Right lobe of liver (tissue), 6 donors: ENCODE results near the gene PAPOLB. TPM values are rescaled to one million over a fixed set of nuclear protein-coding genes. Genes with fewer than 3 reads are reported as not detected.

Experiments used
- ATAC-seq, 4 donors: fragments of 200-7000 bp; cut with Tn5 transposase; one replicate each; pipeline ENCODE4 v1.9.1; 2020; ENCODE audit warnings: mild to moderate bottlenecking in 4 of 4, moderate library complexity in 4 of 4
- DNase-seq, 3 donors: peaks; one replicate each; pipeline ENCODE4 v3.0.0-alpha.2; 2020
- H3K27ac ChIP-seq, 3 donors: fragments of 200-600 bp; one replicate each; pipeline ENCODE4 v1.8.0; 2022
- H3K27me3 ChIP-seq, 2 donors: fragments of 200-600 bp; one replicate each; pipeline ENCODE4 v1.8.0; 2022
- H3K36me3 ChIP-seq, 4 donors: fragments of 200-600 bp; sonication (generic) in 1 of 4; one replicate each; pipeline versions ENCODE4 v1.5.1 to v1.8.0; 2017 to 2022; ENCODE audit warnings: control low read depth in 1 of 4
- H3K4me1 ChIP-seq, 4 donors: fragments of 200-600 bp; sonication (generic) in 1 of 4; one replicate each; pipeline versions ENCODE4 v1.5.1 to v1.8.0; 2017 to 2022; ENCODE audit warnings: control low read depth in 1 of 4
- H3K4me3 ChIP-seq, 3 donors: fragments of 200-600 bp; one replicate each; pipeline ENCODE4 v1.8.0; 2022
- H3K9me3 ChIP-seq, 4 donors: fragments of 200-600 bp; sonication (generic) in 1 of 4; one replicate each; pipeline versions ENCODE4 v1.5.1 to v1.8.0; 2017 to 2022; ENCODE audit warnings: control low read depth in 1 of 4
- POLR2A ChIP-seq: fragments of 450-650 bp; IDR thresholded peaks from one replicate; pipeline ENCODE4 v1.6.1; 2017; ENCODE audit warnings: antibody characterized with exemption, mild to moderate bottlenecking
- WGBS: methylation state at CpG from one replicate; pipeline ENCODE4 v1.1.6; 2018; ENCODE audit warnings: low coverage, low lambda C conversion rate; ENCODE audit not compliant: insufficient coverage; ENCODE audit errors: missing lambda C conversion rate; 5-methylcytosine and 5-hydroxymethylcytosine counted together
- intact Hi-C, 2 donors: fragments of 100-400 bp; cut with DNase I; formaldehyde crosslinking; loops; one replicate each; pipeline versions ENCODE4 v1.11.2 to v1.14.1; 2022
- total RNA-seq, 6 experiments: library from RNA; depleted of rRNA in 2 of 6; stranded (reverse); fragments of >200 nt in 2 of 6; fragmentation: NEBNext Ultra II Directional in 3 of 6; extraction: Animal tissue kit (Norgen Biotek cat#: 25700) in 3 of 6; gene quantifications; one replicate each; pipeline versions ENCODE4 v1.1.0 to v1.2.4, GENCODE V29; 2016 to 2023
- TF ChIP-seq, protein P1 (sequence below), 4 donors: fragments of 200-600 bp in 3 of 4; fragments of 450-650 bp in 1 of 4; IDR thresholded peaks; one replicate each; pipeline versions ENCODE4 v1.5.1 to v1.8.0; 2016 to 2022; ENCODE audit warnings: antibody characterized with exemption in 4 of 4, mild to moderate bottlenecking in 2 of 4
- donor health status: DM: no; HTN: yes; CAD: no.
- donor health status: DM: no; HTN: no; CAD: no.
- donor health status: DM: no; HTN: no; CAD: no.
- donor health status: DM: no; HTN: yes; CAD: no.
- donor health status: DM: no; HTN: yes; CAD: no.

The PAPOLB gene
- total RNA-seq, 6 experiments from 2014 or later: not detected

DNA sequence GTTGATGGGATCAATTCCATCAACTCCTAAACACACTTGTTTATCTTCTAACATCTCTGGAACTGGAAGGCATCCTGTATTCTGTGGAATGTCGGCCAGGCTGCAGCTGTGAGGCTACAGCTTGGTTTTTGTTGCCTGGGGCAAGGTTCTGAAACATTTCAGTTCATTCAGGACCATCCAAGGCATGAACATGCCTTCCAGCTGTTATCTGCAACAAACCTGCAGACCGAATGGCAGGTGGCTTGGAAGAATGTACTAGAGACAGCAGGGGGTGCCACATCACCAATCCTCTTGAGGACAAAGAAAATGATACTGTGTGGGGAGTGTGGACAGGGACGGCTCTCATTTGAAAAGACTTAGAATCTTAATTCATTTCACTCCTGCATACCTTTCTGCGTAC is 12.4 kb downstream of the PAPOLB start:
- no peaks in the 10 kb centered on the region for H3K36me3 ChIP-seq
- H3K4me1 ChIP-seq: no peaks in the 10 kb centered on the region
- intact Hi-C loops: no loop called here
- 30% methylated on average over 4 of the region's 4 CpGs for whole genome bisulfite sequencing
- no peak for TF ChIP-seq POLR2A
- TF ChIP-seq, protein P1, sequence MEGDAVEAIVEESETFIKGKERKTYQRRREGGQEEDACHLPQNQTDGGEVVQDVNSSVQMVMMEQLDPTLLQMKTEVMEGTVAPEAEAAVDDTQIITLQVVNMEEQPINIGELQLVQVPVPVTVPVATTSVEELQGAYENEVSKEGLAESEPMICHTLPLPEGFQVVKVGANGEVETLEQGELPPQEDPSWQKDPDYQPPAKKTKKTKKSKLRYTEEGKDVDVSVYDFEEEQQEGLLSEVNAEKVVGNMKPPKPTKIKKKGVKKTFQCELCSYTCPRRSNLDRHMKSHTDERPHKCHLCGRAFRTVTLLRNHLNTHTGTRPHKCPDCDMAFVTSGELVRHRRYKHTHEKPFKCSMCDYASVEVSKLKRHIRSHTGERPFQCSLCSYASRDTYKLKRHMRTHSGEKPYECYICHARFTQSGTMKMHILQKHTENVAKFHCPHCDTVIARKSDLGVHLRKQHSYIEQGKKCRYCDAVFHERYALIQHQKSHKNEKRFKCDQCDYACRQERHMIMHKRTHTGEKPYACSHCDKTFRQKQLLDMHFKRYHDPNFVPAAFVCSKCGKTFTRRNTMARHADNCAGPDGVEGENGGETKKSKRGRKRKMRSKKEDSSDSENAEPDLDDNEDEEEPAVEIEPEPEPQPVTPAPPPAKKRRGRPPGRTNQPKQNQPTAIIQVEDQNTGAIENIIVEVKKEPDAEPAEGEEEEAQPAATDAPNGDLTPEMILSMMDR (IDR thresholded peaks at IDR 0.05): peak in 3 of 4 donors; percentile 16 to 34 (median 17)
- H3K27ac ChIP-seq: no peak overlapping the region
- peak in 3 of 4 donors; percentile 38 to 64 (median 46) for ATAC-seq
- no peak for DNase-seq
- no peaks in the 10 kb centered on the region for H3K9me3 ChIP-seq
- no peak overlapping the region for H3K4me3 ChIP-seq
- no peaks in the 10 kb centered on the region for H3K27me3 ChIP-seq

DNA sequence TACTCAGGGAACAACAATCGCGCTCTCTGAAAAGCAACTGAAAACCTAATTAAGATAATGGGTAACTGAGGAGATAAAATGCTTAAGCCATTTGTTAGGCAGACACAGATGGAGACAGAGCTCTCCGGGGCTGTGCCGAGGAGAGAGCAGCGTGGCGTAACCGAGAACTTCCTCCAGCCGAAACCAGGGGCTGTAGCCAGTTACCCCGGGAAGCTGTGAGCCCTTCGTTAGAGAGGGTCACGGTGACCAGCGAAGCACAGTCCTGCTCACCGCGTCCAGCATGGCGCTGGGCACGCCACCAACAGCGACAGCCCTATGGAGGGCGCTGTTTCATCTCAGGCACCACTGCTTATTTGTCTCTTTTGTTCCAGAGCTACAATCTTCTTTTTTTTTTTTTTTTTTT is 16.1 kb downstream of the PAPOLB start:
- no peak for ATAC-seq
- no peaks in the 10 kb centered on the region for H3K27me3 ChIP-seq
- no peaks in the 10 kb centered on the region for H3K36me3 ChIP-seq
- 18% methylated on average over 11 of the region's 18 CpGs for WGBS
- no peaks in the 10 kb centered on the region for H3K4me1 ChIP-seq
- H3K9me3 ChIP-seq: no peaks in the 10 kb centered on the region
- no peak for TF ChIP-seq POLR2A
- TF ChIP-seq, protein P1 (IDR thresholded peaks at IDR 0.05): no peak
- DNase-seq: no peak
- intact Hi-C loops: no loop called here
- no peak overlapping the region for H3K4me3 ChIP-seq
- H3K27ac ChIP-seq: no peak overlapping the region

DNA sequence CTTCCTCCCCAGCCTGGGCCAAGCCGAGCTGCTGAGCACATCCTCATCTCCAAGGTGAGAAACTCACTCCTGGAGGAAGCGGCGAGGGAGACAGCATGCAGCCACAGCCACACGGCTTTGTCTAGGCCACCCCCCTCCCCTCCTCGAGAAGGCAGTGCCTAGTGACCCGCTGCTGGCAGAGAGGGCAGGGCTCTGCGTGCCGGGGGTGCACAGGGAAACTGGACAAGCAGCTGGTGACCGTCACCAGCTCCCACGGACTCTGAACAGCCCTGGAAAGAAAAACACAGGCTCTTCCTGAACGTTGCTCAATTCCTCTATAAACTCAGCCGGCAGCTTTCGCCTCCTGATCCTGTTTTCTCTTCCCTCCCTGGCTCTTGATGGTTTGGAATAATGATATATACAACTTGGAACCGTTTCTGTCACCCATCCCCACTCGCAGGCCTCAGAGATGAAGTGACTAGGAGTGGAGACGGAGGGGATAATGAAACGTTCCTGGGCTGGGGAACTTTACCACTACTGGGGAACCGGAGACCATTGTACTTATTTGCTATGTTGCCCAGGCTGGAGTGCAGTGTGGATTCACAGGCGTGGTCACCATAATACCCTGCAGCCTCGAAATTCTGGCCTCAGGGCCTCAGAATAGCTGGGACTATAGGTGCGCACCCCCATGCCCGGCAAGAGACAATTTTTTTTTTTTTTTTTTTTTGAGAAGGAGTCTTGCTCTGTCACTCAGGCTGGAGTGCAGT is 19.3 kb downstream of the PAPOLB start:
- intact Hi-C loops: no loop called here
- Histone ChIP-seq H3K4me3 (no peak overlapping the region), H3K4me1 (no peaks in the 10 kb centered on the region), H3K27ac (no peak overlapping the region), H3K36me3 (no peaks in the 10 kb centered on the region), H3K9me3 (no peaks in the 10 kb centered on the region), H3K27me3 (no peaks in the 10 kb centered on the region)
- ATAC-seq: peak in 1 of 4 donors; percentile 35
- DNase-seq: no peak
- WGBS: 32% methylated on average over 12 of the region's 22 CpGs
- TF ChIP-seq POLR2A: no peak
- TF ChIP-seq, protein P1 (IDR thresholded peaks at IDR 0.05): no peak

DNA sequence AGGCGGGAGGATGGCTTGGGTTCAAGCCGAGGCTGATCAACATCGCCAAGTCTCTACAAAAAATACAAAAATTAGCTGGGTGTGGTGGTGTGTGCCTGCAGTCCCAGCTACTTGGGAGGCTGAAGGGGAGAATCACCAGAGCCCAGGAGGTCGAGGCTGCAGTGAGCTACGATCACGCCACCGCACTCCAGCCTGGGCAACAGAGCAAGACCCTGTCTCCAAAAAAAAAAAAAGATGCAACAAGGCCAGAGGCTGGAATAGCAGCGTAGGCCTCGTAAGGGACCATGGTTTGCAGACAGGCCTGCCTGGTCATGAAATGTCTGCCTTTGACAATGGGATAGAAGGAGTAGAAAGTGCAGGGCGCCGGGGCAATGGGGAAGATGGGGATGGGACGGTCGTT is 20.0 kb downstream of the PAPOLB start:
- Histone ChIP-seq H3K4me3 (no peak overlapping the region), H3K4me1 (no peaks in the 10 kb centered on the region), H3K9me3 (no peaks in the 10 kb centered on the region), H3K27ac (no peak overlapping the region), H3K27me3 (no peaks in the 10 kb centered on the region), H3K36me3 (no peaks in the 10 kb centered on the region)
- TF ChIP-seq, protein P1 (IDR thresholded peaks at IDR 0.05): no peak
- TF ChIP-seq POLR2A: no peak
- 84% methylated on average over 13 of the region's 13 CpGs for WGBS
- DNase-seq (no peak), ATAC-seq (no peak)
- intact Hi-C loops: no loop called here
